ENCODE measurements around the gene COG6.

The COG6 gene

GRCh38 chr13:39655041-39655568 lies 357 bp upstream of the COG6 start:
- no CpG with 5 or more reads among the region's 2 CpGs for WGBS (ENCODE audit: extremely low coverage, insufficient coverage, insufficient read length)
- no peaks in the 10 kb centered on the region for H3K27me3 ChIP-seq (ENCODE audit: insufficient read depth, low read length)
- no peaks in the 10 kb centered on the region for H3K9me3 ChIP-seq (ENCODE audit: insufficient read depth, low read depth, low read length)
- no peak for DNase-seq
- no peak overlapping the region for H4K91ac ChIP-seq (ENCODE audit: low read depth, low read length)
- H3K4me3 ChIP-seq (ENCODE audit: low read depth, low read length), result no peak overlapping the region
- no peaks in the 10 kb centered on the region for H3K4me1 ChIP-seq (ENCODE audit: control insufficient read depth in 1 of 2, insufficient read depth in 2 of 2, low read length in 2 of 2)
- peak overlapping the region; percentile 93 for H3K4me2 ChIP-seq (ENCODE audit: low read length)
- no peak overlapping the region for H4K12ac ChIP-seq (ENCODE audit: low read depth, low read length)
- no peak overlapping the region for H3K14ac ChIP-seq (ENCODE audit: low read length)
- H3K79me1 ChIP-seq (ENCODE audit: low read length), result peaks cover 5% of the 10 kb centered on the region
- no peak overlapping the region for H3K27ac ChIP-seq (ENCODE audit: low read depth, low read length)
- H4K8ac ChIP-seq (ENCODE audit: low read depth, low read length), result no peak overlapping the region
- no peak overlapping the region for H2BK120ac ChIP-seq (ENCODE audit: insufficient read depth, low read length, poor library complexity)
- no peak overlapping the region for H2AK5ac ChIP-seq (ENCODE audit: low read length)
- H3K23ac ChIP-seq (ENCODE audit: low read length), result no peak overlapping the region
- H3K36me3 ChIP-seq (ENCODE audit: control insufficient read depth in 1 of 2, insufficient read depth in 2 of 2, low read length in 2 of 2), result peaks cover 0 to 1% of the 10 kb centered on the region in 2 experiments
- no peak overlapping the region for H3K9ac ChIP-seq (ENCODE audit: low read length)
- no peak overlapping the region for H2BK5ac ChIP-seq (ENCODE audit: low read depth, low read length, poor library complexity)
- no peak overlapping the region for H2BK12ac ChIP-seq (ENCODE audit: low read length)
- peaks cover 7% of the 10 kb centered on the region for H3K79me2 ChIP-seq (ENCODE audit: control insufficient read depth, insufficient read depth, low read length, poor library complexity)
- H3K18ac ChIP-seq (ENCODE audit: low read length), result no peak overlapping the region
- no peak overlapping the region for H2AFZ ChIP-seq (ENCODE audit: insufficient read depth, low read length, poor library complexity)
- no peak overlapping the region for H3K4ac ChIP-seq (ENCODE audit: low read depth, low read length)

- Histone ChIP-seq H3K14ac (ENCODE audit: low read length) (no peak overlapping the region), H3K27me3 (ENCODE audit: insufficient read depth, low read length) (no peaks in the 10 kb centered on the region), H3K9me3 (ENCODE audit: insufficient read depth, low read depth, low read length) (no peaks in the 10 kb centered on the region), H2BK5ac (ENCODE audit: low read depth, low read length, poor library complexity) (no peak overlapping the region), H3K79me2 (ENCODE audit: control insufficient read depth, insufficient read depth, low read length, poor library complexity) (peaks cover 7% of the 10 kb centered on the region), H2BK12ac (ENCODE audit: low read length) (no peak overlapping the region), H2AK5ac (ENCODE audit: low read length) (no peak overlapping the region), H3K9ac (ENCODE audit: low read length) (peak overlapping the region; percentile 92), H4K12ac (ENCODE audit: low read depth, low read length) (no peak overlapping the region), H4K91ac (ENCODE audit: low read depth, low read length) (peak overlapping the region; percentile 81), H2BK120ac (ENCODE audit: insufficient read depth, low read length, poor library complexity) (no peak overlapping the region), H3K4me2 (ENCODE audit: low read length) (peak overlapping the region; percentile 93), H3K79me1 (ENCODE audit: low read length) (peaks cover 5% of the 10 kb centered on the region), H3K4ac (ENCODE audit: low read depth, low read length) (peak overlapping the region; percentile 4), H3K36me3 (ENCODE audit: control insufficient read depth in 1 of 2, insufficient read depth in 2 of 2, low read length in 2 of 2) (peaks cover 0 to 3% of the 10 kb centered on the region in 2 experiments), H3K4me1 (ENCODE audit: control insufficient read depth in 1 of 2, insufficient read depth in 2 of 2, low read length in 2 of 2) (no peaks in the 10 kb centered on the region), H3K23ac (ENCODE audit: low read length) (no peak overlapping the region), H3K27ac (ENCODE audit: low read depth, low read length) (no peak overlapping the region), H2AFZ (ENCODE audit: insufficient read depth, low read length, poor library complexity) (peak overlapping the region; percentile 93), H3K4me3 (ENCODE audit: low read depth, low read length) (peak overlapping the region; percentile 97), H3K18ac (ENCODE audit: low read length) (no peak overlapping the region), H4K8ac (ENCODE audit: low read depth, low read length) (peak overlapping the region; percentile 92)
- DNase-seq, result no peak
- WGBS (ENCODE audit: extremely low coverage, insufficient coverage, insufficient read length), result no CpG with 5 or more reads among the region's 7 CpGs
Measured at GRCh38 chr13:39656325-39656677, 839 bp downstream of the COG6 start.

DNA sequence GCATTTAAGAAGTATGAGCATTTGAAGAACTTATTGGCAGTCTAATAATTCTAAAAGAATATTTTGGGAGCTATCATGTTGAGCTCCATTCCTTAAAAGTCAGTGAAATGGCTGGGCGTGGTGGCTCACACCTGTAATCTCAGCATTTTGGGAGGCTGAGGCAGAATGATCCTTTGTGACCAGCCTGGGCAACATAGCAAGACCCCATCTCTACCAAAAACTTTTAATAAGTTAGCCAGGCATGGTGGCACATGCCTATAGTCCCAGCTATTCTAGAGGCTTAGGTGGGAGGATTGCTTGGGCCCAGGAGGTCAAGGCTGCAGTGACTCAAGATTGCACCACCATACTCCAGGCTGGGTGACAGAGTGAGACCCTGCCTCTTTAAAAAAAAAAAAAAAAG lies 8.0 kb downstream of the COG6 start:
- H2BK120ac ChIP-seq (ENCODE audit: insufficient read depth, low read length, poor library complexity), result no peak overlapping the region

GRCh38 chr13:39663958-39664357 lies 8.5 kb downstream of the COG6 start:
- Histone ChIP-seq H3K36me3 (ENCODE audit: control insufficient read depth in 1 of 2, insufficient read depth in 2 of 2, low read length in 2 of 2) (peaks cover 3 to 7% of the 10 kb centered on the region in 2 experiments), H3K27ac (ENCODE audit: low read depth, low read length) (no peak overlapping the region), H4K91ac (ENCODE audit: low read depth, low read length) (no peak overlapping the region), H3K4me3 (ENCODE audit: low read depth, low read length) (no peak overlapping the region), H3K79me2 (ENCODE audit: control insufficient read depth, insufficient read depth, low read length, poor library complexity) (no peaks in the 10 kb centered on the region), H3K4me2 (ENCODE audit: low read length) (no peak overlapping the region), H4K12ac (ENCODE audit: low read depth, low read length) (no peak overlapping the region), H3K9me3 (ENCODE audit: insufficient read depth, low read depth, low read length) (no peaks in the 10 kb centered on the region), H2AFZ (ENCODE audit: insufficient read depth, low read length, poor library complexity) (no peak overlapping the region), H2BK120ac (ENCODE audit: insufficient read depth, low read length, poor library complexity) (no peak overlapping the region), H2AK5ac (ENCODE audit: low read length) (no peak overlapping the region), H3K14ac (ENCODE audit: low read length) (no peak overlapping the region), H2BK5ac (ENCODE audit: low read depth, low read length, poor library complexity) (no peak overlapping the region), H2BK12ac (ENCODE audit: low read length) (no peak overlapping the region), H3K23ac (ENCODE audit: low read length) (no peak overlapping the region), H3K4ac (ENCODE audit: low read depth, low read length) (no peak overlapping the region), H3K18ac (ENCODE audit: low read length) (no peak overlapping the region), H3K79me1 (ENCODE audit: low read length) (no peaks in the 10 kb centered on the region), H3K9ac (ENCODE audit: low read length) (no peak overlapping the region), H3K4me1 (ENCODE audit: control insufficient read depth in 1 of 2, insufficient read depth in 2 of 2, low read length in 2 of 2) (no peaks in the 10 kb centered on the region), H3K27me3 (ENCODE audit: insufficient read depth, low read length) (no peaks in the 10 kb centered on the region), H4K8ac (ENCODE audit: low read depth, low read length) (no peak overlapping the region)
- DNase-seq, result no peak
- WGBS (ENCODE audit: extremely low coverage, insufficient coverage, insufficient read length), result no CpG with 5 or more reads among the region's 2 CpGs

More for the DNA sequence above, 8.0 kb downstream of the COG6 start:
- Histone ChIP-seq H4K91ac (ENCODE audit: low read depth, low read length) (no peak overlapping the region), H3K79me1 (ENCODE audit: low read length) (no peaks in the 10 kb centered on the region), H2AFZ (ENCODE audit: insufficient read depth, low read length, poor library complexity) (no peak overlapping the region), H3K4me3 (ENCODE audit: low read depth, low read length) (no peak overlapping the region), H3K4me1 (ENCODE audit: control insufficient read depth in 1 of 2, insufficient read depth in 2 of 2, low read length in 2 of 2) (no peaks in the 10 kb centered on the region), H3K4me2 (ENCODE audit: low read length) (no peak overlapping the region), H3K79me2 (ENCODE audit: control insufficient read depth, insufficient read depth, low read length, poor library complexity) (no peaks in the 10 kb centered on the region), H3K4ac (ENCODE audit: low read depth, low read length) (no peak overlapping the region), H2BK5ac (ENCODE audit: low read depth, low read length, poor library complexity) (no peak overlapping the region), H3K9ac (ENCODE audit: low read length) (no peak overlapping the region), H2AK5ac (ENCODE audit: low read length) (no peak overlapping the region), H3K36me3 (ENCODE audit: control insufficient read depth in 1 of 2, insufficient read depth in 2 of 2, low read length in 2 of 2) (peaks cover 3 to 7% of the 10 kb centered on the region in 2 experiments), H3K9me3 (ENCODE audit: insufficient read depth, low read depth, low read length) (no peaks in the 10 kb centered on the region), H3K23ac (ENCODE audit: low read length) (no peak overlapping the region), H2BK12ac (ENCODE audit: low read length) (no peak overlapping the region), H3K18ac (ENCODE audit: low read length) (no peak overlapping the region), H3K27ac (ENCODE audit: low read depth, low read length) (no peak overlapping the region), H4K12ac (ENCODE audit: low read depth, low read length) (no peak overlapping the region), H3K14ac (ENCODE audit: low read length) (no peak overlapping the region), H3K27me3 (ENCODE audit: insufficient read depth, low read length) (no peaks in the 10 kb centered on the region), H4K8ac (ENCODE audit: low read depth, low read length) (no peak overlapping the region)
- WGBS (ENCODE audit: extremely low coverage, insufficient coverage, insufficient read length), result no CpG with 5 or more reads among the region's 1 CpG
- DNase-seq, result no peak

Measured in trophoblast cell (in vitro differentiated cells and primary cell).